HG02642 (cell line): ENCODE results near the gene LRRC26.

Experiments used
- ATAC-seq: cut with Tn5 transposase; IDR thresholded peaks from one replicate; pipeline ENCODE4 v1.9.1; 2021; ENCODE audit warnings: mild to moderate bottlenecking; ENCODE audit not compliant: unreplicated experiment, poor library complexity

The LRRC26 gene

DNA sequence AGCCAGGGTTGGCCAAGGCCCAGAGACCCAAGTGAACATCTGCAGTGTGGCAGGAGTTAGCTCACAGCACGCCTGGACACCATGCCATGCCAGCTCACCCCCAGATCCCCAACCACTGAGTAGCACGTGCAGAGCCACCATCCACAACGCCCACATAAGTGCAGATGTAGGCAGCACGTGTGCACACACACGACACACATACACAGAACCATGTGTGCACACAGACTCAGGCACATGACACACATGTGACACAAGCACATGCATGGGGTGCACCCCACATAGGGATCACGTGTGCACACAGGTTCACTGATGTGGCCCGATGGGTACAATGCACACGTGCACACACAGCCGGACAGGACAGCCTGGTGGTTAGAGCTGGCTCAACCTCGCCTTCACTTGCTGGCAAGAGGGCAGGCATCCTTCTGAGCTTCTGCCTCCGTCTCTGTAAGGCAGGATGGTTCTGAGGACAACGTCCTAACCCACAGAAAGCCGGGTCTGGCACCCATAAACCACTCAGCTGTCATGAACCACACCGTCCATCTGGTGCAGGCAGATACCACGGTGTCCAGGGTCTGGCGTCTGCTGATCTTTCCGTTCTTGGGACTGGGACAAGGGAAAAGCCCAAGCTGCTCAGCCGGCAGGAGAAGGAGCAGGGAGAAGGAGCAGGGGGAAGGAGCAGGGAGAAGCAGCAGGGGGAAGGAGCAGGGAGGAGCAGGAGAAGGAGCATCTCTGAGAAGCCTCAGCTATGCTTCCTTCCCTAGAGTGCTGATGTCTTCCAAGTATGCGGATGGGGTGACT, 12.0 kb downstream of the LRRC26 start:
- no peak for ATAC-seq

GRCh38 chr9:137156567-137157375, 13.1 kb downstream of the LRRC26 start:
- ATAC-seq, result peak; percentile 40

GRCh38 chr9:137152844-137153405, 16.9 kb downstream of the LRRC26 start:
- ATAC-seq, result no peak

DNA sequence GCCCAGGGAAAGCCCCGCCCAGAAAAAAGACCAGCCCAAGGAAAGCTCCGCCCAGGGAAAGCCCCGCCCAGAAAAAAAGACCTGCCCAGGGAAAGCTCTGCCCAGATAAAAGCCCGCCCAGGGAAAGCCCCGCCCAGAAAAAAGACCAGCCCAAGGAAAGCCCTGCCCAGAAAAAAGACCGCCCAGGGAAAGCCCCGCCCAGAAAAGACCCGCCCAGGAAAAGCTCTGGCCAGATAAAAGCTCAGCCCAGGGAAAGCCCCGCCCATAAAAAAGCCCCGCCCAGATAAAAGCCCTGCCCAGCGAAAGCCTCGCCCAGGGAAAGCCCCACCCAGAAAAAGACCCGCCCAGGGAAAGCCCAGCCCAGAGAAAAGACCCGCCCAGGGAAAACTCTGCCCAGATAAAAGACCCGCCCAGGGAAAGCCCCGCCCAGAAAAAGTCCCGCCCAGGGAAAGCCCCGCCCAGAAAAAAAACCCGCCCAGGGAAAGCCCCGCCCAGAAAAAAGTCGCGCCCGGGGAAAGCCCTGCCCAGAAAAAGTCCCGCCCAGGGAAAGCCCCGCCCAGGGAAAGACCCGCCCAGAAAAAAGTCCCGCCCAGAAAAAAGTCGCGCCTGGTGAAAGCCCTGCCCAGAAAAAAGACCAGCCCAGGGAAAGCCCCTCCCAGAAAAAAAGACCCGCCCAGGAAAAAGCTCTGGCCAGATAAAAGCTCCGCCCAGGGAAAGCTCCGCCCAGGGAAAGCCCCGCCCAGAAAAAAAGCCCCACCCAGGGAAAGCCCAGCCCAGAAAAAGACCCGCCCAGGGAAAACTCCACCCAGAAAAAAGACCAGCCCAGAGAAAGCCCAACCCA, 19.0 kb downstream of the LRRC26 start:
- ATAC-seq, result peak; percentile 49

- ATAC-seq, result peak; percentile 27
Measured at GRCh38 chr9:137149942-137150616, 19.8 kb downstream of the LRRC26 start.

DNA sequence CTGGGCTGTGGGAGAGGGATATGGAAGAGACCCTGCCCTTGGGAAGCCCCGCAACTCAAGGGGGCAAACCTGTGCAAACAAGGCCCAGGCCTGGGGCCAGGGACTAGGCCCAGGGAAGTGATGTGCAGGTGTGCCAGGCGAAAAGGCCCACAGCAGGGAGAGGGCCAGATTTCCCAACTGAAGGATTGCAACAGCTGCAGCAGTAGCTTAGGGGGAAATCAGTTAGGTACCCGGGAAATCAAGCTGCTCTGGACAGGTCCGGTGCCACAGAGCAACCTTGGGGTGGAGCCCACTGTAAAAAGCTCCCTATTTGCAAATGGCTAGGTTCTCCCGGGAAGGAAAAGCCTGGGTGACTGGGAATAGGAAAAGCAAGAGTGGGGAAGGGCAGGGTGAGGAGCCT, 20.5 kb downstream of the LRRC26 start:
- no peak for ATAC-seq

DNA sequence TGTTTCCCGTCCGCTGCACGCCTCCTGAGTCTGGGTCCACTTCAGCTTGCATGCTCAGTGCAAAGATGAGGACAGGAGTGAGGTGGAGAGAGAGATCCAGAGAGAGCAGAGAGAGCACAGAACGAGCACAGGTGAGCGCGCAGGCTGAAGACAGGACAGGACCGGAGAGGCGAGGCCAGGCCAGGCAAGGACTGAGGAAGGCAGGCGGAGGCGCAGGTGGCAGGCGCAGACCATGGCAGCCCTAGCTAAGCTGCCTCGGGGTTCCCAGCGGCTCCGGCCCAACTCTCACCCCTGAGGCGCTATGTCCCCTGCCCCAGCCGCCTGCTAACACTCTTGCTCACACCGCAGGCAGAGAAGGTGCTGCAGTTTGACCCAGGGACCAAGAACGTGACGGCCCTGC, 21.2 kb downstream of the LRRC26 start:
- no peak for ATAC-seq

DNA sequence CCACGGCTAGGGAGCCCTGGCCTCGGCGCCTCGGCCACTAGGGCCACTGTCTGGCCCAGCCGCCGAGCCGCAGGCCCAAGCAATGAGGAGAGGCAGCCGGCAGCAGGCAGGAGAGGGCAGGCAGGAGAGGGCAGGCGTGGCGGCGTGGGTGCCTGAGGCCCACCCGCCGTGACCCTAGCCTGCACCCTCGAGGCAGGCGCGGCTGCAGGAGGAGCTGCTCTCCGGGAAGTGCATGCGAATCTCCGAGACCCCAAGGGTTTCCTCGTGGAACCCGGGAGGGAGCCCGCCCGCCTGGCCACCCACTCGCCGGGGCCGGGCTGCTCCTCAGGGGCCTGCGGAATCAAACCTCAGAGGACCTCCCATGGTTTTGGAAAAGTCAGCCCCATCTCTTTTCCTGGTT, 21.6 kb downstream of the LRRC26 start:
- ATAC-seq, result no peak

- ATAC-seq, result no peak
Measured at GRCh38 chr9:137147793-137148160, 22.1 kb downstream of the LRRC26 start.

DNA sequence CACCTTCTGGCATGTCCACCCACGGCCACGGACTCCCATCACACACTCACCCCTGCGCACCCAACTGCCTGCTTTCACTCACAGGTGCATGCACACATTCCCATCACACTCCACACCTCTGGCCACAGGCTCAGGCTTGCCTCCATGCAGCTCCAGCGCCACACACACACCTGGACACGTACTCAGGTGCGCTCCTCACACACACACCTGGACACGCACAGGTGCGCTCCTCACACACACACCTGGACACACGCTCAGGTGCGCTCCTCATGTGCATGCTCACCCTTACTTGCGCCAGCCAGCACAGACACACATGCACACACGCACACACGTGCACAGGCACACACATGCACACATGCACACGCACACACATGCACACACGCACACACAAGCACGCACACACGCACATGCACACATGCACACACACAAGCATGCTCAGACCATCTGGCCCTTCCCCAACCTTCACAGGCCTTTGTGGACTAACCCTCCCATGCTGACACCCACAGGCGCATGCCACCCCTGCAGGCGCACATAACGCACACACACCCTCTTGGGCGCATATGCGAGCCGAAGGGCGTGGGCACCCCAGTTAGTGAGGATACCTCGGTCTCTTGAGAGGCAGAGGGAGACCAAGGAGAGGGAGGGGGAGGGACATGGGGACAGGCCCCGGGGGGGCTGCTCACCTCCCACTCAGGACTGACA, 22.6 kb downstream of the LRRC26 start:
- no peak for ATAC-seq

- no peak for ATAC-seq
Measured at GRCh38 chr9:137146527-137146918, 23.3 kb downstream of the LRRC26 start.

DNA sequence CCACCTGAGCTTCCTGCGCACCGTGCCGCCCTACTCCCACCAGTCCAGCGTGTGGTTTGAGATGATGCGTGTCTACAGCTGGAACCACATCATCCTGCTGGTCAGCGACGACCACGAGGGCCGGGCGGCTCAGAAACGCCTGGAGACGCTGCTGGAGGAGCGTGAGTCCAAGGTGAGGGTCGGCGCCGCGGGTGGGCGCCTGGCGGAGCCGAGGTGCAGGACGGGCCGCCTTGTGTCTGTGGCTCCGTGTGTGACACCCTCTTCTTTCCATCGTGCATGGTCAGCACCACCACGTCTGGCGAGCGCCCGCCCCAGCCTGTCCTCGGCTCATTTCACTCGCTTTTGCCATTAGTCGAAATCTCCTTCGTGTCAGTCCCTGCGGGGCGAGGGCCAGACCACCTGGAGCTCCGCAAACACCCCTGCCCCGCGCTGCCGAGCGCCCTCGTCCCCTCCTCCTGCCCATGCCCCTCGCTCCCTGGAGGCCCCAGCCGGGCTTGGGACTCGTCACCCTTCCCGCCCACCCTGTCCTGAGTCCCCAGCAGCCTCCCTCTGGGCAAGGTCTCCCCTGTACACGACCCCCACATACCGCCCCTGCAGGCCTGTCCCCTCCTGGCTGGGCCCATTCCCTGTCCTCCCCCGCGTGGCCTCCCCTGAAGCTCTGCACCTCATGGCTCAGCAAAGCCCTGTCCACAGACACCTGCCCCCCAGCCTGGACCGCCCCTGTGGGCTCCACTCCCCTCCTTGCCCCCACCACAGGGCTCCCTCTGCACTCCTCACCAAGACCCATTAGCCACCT, 23.9 kb downstream of the LRRC26 start:
- ATAC-seq, result no peak

DNA sequence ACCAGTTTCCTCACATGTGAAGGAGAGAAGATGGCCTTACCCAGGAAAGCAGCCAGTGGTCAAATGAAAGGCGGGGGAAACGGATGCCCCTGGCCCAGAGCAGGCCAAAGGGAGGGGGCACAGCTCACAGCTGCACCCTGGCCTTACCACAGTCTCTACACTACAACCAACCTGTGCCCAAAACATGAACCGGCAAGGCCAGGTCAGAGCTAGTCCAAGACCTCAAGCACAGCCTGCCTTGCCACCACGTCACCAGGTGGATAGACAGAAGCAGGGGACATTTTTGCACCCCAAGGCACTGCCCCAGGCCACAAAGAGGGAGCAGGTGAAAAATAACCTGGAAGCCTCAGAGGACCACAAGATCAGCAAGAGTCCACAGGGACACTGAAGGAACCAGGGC, 26.4 kb downstream of the LRRC26 start:
- no peak for ATAC-seq

DNA sequence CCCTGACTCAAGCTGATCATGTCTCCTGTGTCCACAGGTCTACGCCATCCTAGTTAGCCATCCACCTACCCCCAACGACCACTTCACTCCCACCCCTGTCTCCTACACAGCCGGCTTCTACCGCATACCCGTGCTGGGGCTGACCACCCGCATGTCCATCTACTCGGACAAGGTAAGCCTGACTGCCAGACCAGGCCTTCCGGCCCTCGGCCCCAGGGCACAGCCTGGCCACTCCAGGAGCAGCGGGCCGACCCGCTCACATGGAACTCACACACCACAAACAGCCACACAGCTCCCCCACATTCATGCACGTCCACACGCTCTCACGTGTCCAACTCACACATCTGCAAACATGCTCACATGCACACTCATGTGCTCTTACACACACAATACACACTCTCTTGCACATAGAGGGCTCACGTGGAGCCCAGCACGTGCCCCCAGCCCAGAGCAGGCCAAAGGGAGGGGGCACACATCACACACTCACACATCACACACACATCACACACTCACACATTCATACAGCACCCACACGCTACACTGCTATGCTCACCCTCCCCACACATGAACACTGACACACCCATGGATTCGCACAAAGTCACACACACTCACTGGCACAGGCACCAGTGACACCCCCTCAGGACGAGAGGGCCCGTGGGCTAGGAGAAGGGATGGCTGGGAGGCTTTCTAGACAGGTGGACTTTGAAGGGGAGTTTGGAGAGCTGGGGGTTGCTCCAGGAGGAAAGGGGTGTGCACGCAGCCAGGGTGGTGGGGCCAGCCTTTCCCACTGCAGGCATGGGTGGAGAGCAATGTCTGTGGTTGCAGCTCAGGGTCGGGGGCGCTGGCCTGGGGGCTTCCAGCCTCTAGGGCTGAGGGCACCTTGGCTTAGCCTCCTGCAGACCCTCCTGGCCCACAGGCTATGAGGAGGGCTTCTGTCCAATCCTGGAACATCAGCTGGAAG, 27.6 kb downstream of the LRRC26 start:
- no peak for ATAC-seq

DNA sequence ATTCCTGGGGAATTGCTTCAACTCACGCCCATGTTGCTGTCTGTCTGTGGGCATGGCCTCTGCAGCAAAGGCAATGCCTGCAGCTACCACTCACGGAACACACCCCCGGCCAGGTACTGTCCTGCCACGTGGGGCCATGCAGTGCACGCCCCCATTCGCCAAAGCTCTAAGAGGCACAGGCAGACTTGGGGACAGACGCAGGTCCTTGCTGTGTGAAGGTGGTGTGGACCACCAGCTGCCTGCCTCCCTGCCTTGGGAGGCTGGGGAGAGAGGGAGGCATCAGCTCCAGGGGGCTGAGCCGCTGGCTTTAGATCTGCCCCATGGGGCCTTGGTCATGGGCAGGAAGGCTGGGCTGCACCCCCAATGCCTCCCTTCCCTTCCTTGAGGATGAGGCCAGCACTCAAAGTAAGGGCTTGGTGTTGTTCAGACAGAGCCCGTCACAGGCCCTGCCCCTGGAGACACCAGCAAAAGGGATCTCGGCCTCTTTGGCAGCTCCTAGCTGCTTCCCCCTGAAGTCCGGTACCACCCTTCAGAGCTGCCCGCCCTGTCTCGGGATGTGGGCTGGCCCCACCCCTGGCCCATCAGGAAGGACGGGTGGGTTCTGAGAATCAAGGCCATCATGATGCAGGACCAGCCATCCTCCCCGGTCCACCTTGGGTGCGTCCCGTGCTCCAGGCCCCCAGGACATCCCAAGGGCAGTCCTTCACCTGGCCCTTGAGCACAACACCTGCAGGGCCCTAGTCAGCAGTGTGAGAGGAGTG, 28.6 kb downstream of the LRRC26 start:
- no peak for ATAC-seq

DNA sequence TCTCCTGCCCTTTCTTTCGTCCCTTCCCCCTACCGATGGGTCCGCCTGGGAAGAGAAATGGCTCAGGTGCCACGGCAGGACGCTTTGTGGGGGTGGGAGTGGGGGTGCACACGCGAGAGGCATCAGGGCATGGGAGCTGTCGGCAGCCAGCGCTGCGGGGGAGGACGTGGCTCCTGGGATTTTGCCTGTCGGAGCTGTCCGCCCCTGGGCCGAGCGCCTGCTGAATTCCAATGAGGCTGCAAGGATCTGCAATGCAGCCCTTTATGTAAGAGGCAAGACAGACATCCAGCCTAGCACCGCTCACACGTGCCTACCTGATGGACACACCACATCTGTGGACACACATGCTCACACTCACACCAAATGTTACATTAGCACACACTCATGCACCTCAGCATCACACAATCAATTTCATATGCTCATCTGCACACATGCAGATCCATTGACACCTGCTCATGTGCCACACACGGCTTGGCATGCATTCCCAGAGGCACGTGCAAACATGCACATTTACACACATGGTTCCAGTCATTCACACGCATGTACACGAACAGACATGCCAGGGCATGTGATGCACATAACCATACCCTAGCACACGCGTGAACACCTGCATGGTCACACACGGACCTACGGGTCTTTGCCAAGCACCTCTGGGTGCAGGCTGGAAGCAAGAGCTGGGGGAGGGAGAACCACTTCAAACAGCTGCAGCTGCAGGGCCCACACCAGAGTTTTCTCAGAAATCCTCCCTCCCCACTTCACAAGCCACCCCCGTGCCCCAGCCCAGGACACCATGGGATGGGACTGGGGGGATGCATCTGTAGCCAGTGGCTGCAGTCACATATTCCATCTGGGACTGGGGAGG, 29.5 kb downstream of the LRRC26 start:
- ATAC-seq, result no peak
